Smooth muscle cell (in vitro differentiated cells): ENCODE measurements around the gene CDT1. TPM values are rescaled to one million over a fixed set of nuclear protein-coding genes. Genes with fewer than 3 reads are reported as not detected.

Experiments used
- DNase-seq: peaks from one replicate; lab custom pipeline; 2025; ENCODE audit not compliant: unreplicated experiment; lab: John Stamatoyannopoulos, UW
- H2AFZ ChIP-seq: fragments of 200-600 bp; sonication (generic); 2 replicates; pipeline ENCODE4 v1.6.0; 2016; ENCODE audit warnings: antibody characterized with exemption, low read depth, mild to moderate bottlenecking
- H3F3A ChIP-seq: fragments of 200-600 bp; sonication (generic); 2 replicates; pipeline ENCODE4 v1.6.0; 2017; ENCODE audit warnings: antibody characterized with exemption, low read depth
- H3K27ac ChIP-seq: fragments of 200-600 bp; sonication (generic); 2 replicates; pipeline ENCODE4 v1.5.1; 2016; ENCODE audit warnings: low read depth, mild to moderate bottlenecking
- H3K27me3 ChIP-seq: fragments of 200-600 bp; sonication (generic); 2 replicates; pipeline ENCODE4 v1.6.1; 2016; ENCODE audit warnings: low read depth, mild to moderate bottlenecking
- H3K36me3 ChIP-seq: fragments of 200-600 bp; sonication (generic); 2 replicates; pipeline ENCODE4 v1.5.1; 2016; ENCODE audit warnings: low read depth
- H3K4me1 ChIP-seq: fragments of 200-600 bp; sonication (generic); 2 replicates; pipeline ENCODE4 v1.5.1; 2016; ENCODE audit warnings: low read depth
- H3K4me2 ChIP-seq: fragments of 200-600 bp; sonication (generic); 2 replicates; pipeline ENCODE4 v1.6.0; 2016; ENCODE audit warnings: mild to moderate bottlenecking
- H3K4me3 ChIP-seq: fragments of 200-600 bp; sonication (generic); 2 replicates; pipeline ENCODE4 v1.5.1; 2016; ENCODE audit warnings: mild to moderate bottlenecking
- H3K79me2 ChIP-seq: fragments of 200-600 bp; sonication (generic); 2 replicates; pipeline ENCODE4 v1.6.0; 2016; ENCODE audit warnings: low read depth, mild to moderate bottlenecking
- H3K9ac ChIP-seq: fragments of 200-600 bp; sonication (generic); 2 replicates; pipeline ENCODE4 v1.6.0; 2016; ENCODE audit warnings: low read depth
- H3K9me3 ChIP-seq: fragments of 200-600 bp; sonication (generic); replicated peaks from 2 replicates; pipeline ENCODE4 v1.5.1; 2016; ENCODE audit warnings: low read depth
- H4K20me1 ChIP-seq: fragments of 200-600 bp; sonication (generic); 2 replicates; pipeline ENCODE4 v1.6.0; 2016; ENCODE audit warnings: low read depth
- CTCF ChIP-seq: fragments of 200-600 bp; sonication (generic); IDR thresholded peaks from 2 replicates; pipeline ENCODE4 v1.5.1; 2017; ENCODE audit warnings: borderline replicate concordance, mild to moderate bottlenecking, antibody characterized with exemption; ENCODE audit not compliant: insufficient read depth, poor library complexity, severe bottlenecking
- WGBS: methylation state at CpG from one replicate; pipeline ENCODE4 v1.1.7; 2016; ENCODE audit warnings: low lambda C conversion rate; 5-methylcytosine and 5-hydroxymethylcytosine counted together
- polyA plus RNA-seq: library from polyadenylated mRNA; unstranded; fragments of >200 nt; fragmentation: Nextera tagmentation; extraction: Ambion mirVana; gene quantifications from 2 replicates; pipeline ENCODE4 v1.2.1, GENCODE V29; 2016
- total RNA-seq: library from RNA; depleted of rRNA; stranded (reverse); fragments of >200 nt; gene quantifications from 2 replicates; pipeline ENCODE4 v1.2.3, GENCODE V29; 2014

Gene CDT1
- total RNA-seq = 2.1 and 5.3 TPM in 2 replicates
- polyA plus RNA-seq = 9.0 and 13.3 TPM in 2 replicates

- Histone ChIP-seq H3K4me1 (peaks cover 10% of the 10 kb centered on the region), H3K4me3 (peak within 1 kb of the TSS; percentile 69), H4K20me1 (no peaks in the 10 kb centered on the region), H3K4me2 (peak within 1 kb of the TSS; percentile 88), H2AFZ (peak within 1 kb of the TSS; percentile 77), H3K9me3 (no peaks in the 10 kb centered on the region), H3K27me3 (no peaks in the 10 kb centered on the region), H3F3A (peaks cover 2% of the 10 kb centered on the region), H3K79me2 (no peaks in the 10 kb centered on the region), H3K27ac (peak within 1 kb of the TSS; percentile 54), H3K36me3 (no peaks in the 10 kb centered on the region), H3K9ac (peak within 1 kb of the TSS; percentile 28)
- WGBS = 1% methylated on average over 44 of the region's 98 CpGs
- peak; percentile 58 for DNase-seq
- TF ChIP-seq CTCF = no peak
Measured at GRCh38 chr16:88803264-88803987, at the start of gene CDT1. TSS of gene CDT1 (plus strand) at chr16:88803789. CDS start at chr16:88803832, 43 bp downstream.

- TF ChIP-seq CTCF = no peak
- WGBS = 94% methylated on average over 28 of the region's 28 CpGs
- Histone ChIP-seq H3K27me3 (no peaks in the 10 kb centered on the region), H3K4me3 (no peak overlapping the region), H3K9me3 (no peaks in the 10 kb centered on the region), H3K4me1 (peaks cover 15% of the 10 kb centered on the region), H2AFZ (no peak overlapping the region), H3K4me2 (no peak overlapping the region), H4K20me1 (peaks cover 96% of the 10 kb centered on the region), H3K36me3 (no peaks in the 10 kb centered on the region), H3K27ac (peak overlapping the region; percentile 6), H3F3A (no peaks in the 10 kb centered on the region), H3K9ac (no peak overlapping the region), H3K79me2 (peaks cover 61% of the 10 kb centered on the region)
- DNase-seq = no peak
Measured at GRCh38 chr16:88754109-88754911, 49.3 kb upstream of the CDT1 start.

GRCh38 chr16:88754912-88755744 is 48.5 kb upstream of the CDT1 start:
- Histone ChIP-seq H4K20me1 (peaks cover 96% of the 10 kb centered on the region), H3K27ac (peak overlapping the region; percentile 6), H3K4me3 (no peak overlapping the region), H3K4me1 (peaks cover 20% of the 10 kb centered on the region), H3K79me2 (peaks cover 60% of the 10 kb centered on the region), H3K9ac (no peak overlapping the region), H3K27me3 (no peaks in the 10 kb centered on the region), H3K4me2 (peak overlapping the region; percentile 10), H3F3A (no peaks in the 10 kb centered on the region), H3K36me3 (no peaks in the 10 kb centered on the region), H3K9me3 (no peaks in the 10 kb centered on the region), H2AFZ (no peak overlapping the region)
- peak; percentile 25 for TF ChIP-seq CTCF
- DNase-seq = no peak
- 62% methylated on average over 42 of the region's 42 CpGs for WGBS
